HCT116 (cell line): Measurements from ENCODE around the gene ALCAM. TPM values are rescaled to one million over a fixed set of nuclear protein-coding genes. Genes with fewer than 3 reads are reported as not detected.

Experiments used
- ATAC-seq: fragments of 200-7000 bp; cut with Tn5 transposase; 2 replicates; pipeline ENCODE4 v1.9.1; 2020; ENCODE audit warnings: mild to moderate bottlenecking, moderate library complexity
- BruUV-seq: library from RNA; stranded (reverse); fragments of 400-500 nt; replicated peaks from 2 replicates; lab custom pipeline; 2021; lab: Mats Ljungman, UMichigan
- CTCF ChIA-PET: fragments of 300-600 bp; sonication (Branson Sonifier 250); formaldehyde crosslinking; loops from one replicate; lab custom pipeline; 2021; ENCODE audit warnings: antibody characterized with exemption; lab: Charles Lee
- POLR2A ChIA-PET: fragments of 300-600, 350-600 bp; sonication (Branson Sonifier 250); formaldehyde crosslinking; loops from one replicate; lab custom pipeline; 2021; ENCODE audit warnings: antibody characterized with exemption; lab: Charles Lee
- RAD21 ChIA-PET, 2 experiments: fragments of 300-600 bp; sonication (Branson Sonifier 250); formaldehyde crosslinking; loops; one replicate each; lab custom pipeline; 2023; ENCODE audit warnings: low total read pairs in 2 of 2; ENCODE audit not compliant: uncharacterized antibody in 2 of 2, unreplicated experiment in 2 of 2, low non-redundant PET in 1 of 2; lab: Charles Lee
- DNase-seq: peaks from one replicate; pipeline ENCODE4 v3.0.0-alpha.2; 2010; ENCODE audit warnings: low read depth, low spot score
- H2AFZ ChIP-seq: fragments of 200-600 bp; shearing (Covaris generic), sonication (generic); 2 replicates; pipeline ENCODE4 v1.6.1; 2017; ENCODE audit warnings: low read depth, mixed run types, mixed read lengths, antibody characterized with exemption, low read length; ENCODE audit not compliant: poor library complexity, severe bottlenecking
- H3K27ac ChIP-seq: 2 replicates; pipeline ENCODE4 v1.5.1; 2012; ENCODE audit warnings: low read depth, low read length
- H3K27me3 ChIP-seq: fragments of 200-600 bp; sonication (generic); 2 replicates; pipeline ENCODE4 v1.6.1; 2016; ENCODE audit warnings: mixed run types, low read length, mixed read lengths; ENCODE audit not compliant: insufficient read depth
- H3K36me3 ChIP-seq, 2 experiments: fragments of 200-500 bp in 1 of 2; fragments of 200-600 bp in 1 of 2; sonication (Bioruptor generic) in 1 of 2; sonication (generic) in 1 of 2; 2 replicates each; pipeline versions ENCODE4 v1.5.1 to v1.6.1; 2014 to 2016; ENCODE audit warnings: low read length in 2 of 2, inconsistent platforms in 1 of 2, mixed read lengths in 1 of 2, mixed run types in 1 of 2; ENCODE audit not compliant: insufficient read depth in 2 of 2, control insufficient read depth in 1 of 2
- H3K4me1 ChIP-seq, 2 experiments: fragments of 200-600 bp in 1 of 2; sonication (generic) in 1 of 2; 2 replicates each; pipeline versions ENCODE4 v1.5.1 to v1.6.1; 2012 to 2017; ENCODE audit warnings: low read length in 2 of 2, inconsistent platforms in 1 of 2, mild to moderate bottlenecking in 1 of 2, mixed read lengths in 1 of 2, mixed run types in 1 of 2, moderate library complexity in 1 of 2; ENCODE audit not compliant: insufficient read depth in 2 of 2, control insufficient read depth in 1 of 2
- H3K4me2 ChIP-seq: fragments of 200-600 bp; sonication (generic); 2 replicates; pipeline ENCODE4 v1.6.1; 2017; ENCODE audit warnings: mixed run types, low read length, mixed read lengths
- H3K4me3 ChIP-seq, 2 experiments: fragments of 200-600 bp in 1 of 2; sonication (generic) in 1 of 2; replicated peaks in 1 of 2; 2 replicates each; pipeline ENCODE4 v1.5.1; 2011 to 2016; ENCODE audit warnings: low read length in 2 of 2, control low read depth in 1 of 2, low read depth in 1 of 2, mild to moderate bottlenecking in 1 of 2, mixed read lengths in 1 of 2, mixed run types in 1 of 2
- H3K79me2 ChIP-seq: fragments of 200-600 bp; sonication (generic); 2 replicates; pipeline ENCODE4 v1.6.1; 2017; ENCODE audit warnings: mild to moderate bottlenecking, mixed run types, low read length, moderate library complexity, mixed read lengths; ENCODE audit not compliant: insufficient read depth
- H3K9ac ChIP-seq: fragments of 200-600 bp; sonication (generic); 2 replicates; pipeline ENCODE4 v1.6.1; 2016; ENCODE audit warnings: low read length, mixed read lengths
- H3K9me2 ChIP-seq: fragments of 200-600 bp; sonication (generic), shearing (Covaris generic); 2 replicates; pipeline ENCODE4 v1.6.1; 2017; ENCODE audit warnings: mixed run types, mild to moderate bottlenecking, moderate library complexity; ENCODE audit not compliant: insufficient read depth
- H3K9me3 ChIP-seq, 2 experiments: fragments of 200-500 bp in 1 of 2; fragments of 200-600 bp in 1 of 2; sonication (Bioruptor generic) in 1 of 2; sonication (generic) in 1 of 2; 2 replicates each; pipeline ENCODE4 v1.6.1; 2014 to 2017; ENCODE audit warnings: low read length in 2 of 2, mixed read lengths in 2 of 2, inconsistent platforms in 1 of 2, low read depth in 1 of 2, mild to moderate bottlenecking in 1 of 2, mixed run types in 1 of 2, moderate library complexity in 1 of 2; ENCODE audit not compliant: control insufficient read depth in 1 of 2, insufficient read depth in 1 of 2
- H4K20me1 ChIP-seq: fragments of 200-600 bp; sonication (generic), shearing (Covaris generic); 2 replicates; pipeline ENCODE4 v1.6.1; 2017; ENCODE audit warnings: mixed run types, mild to moderate bottlenecking, moderate library complexity; ENCODE audit not compliant: insufficient read depth
- CEBPB ChIP-seq: IDR thresholded peaks from 2 replicates; pipeline ENCODE4 v1.6.1; 2012; ENCODE audit warnings: low read depth
- EGR1 ChIP-seq: IDR thresholded peaks from 2 replicates; pipeline ENCODE4 v1.6.1; 2012; ENCODE audit warnings: low read depth
- ELF1 ChIP-seq: IDR thresholded peaks from 2 replicates; pipeline ENCODE4 v1.6.1; 2012; ENCODE audit warnings: low read depth, borderline replicate concordance
- EZH2 ChIP-seq: fragments of 200-600 bp; sonication (generic); IDR thresholded peaks from 2 replicates; pipeline ENCODE4 v1.6.1; 2017; ENCODE audit warnings: antibody characterized with exemption, mixed run types
- EZH2phosphoT487 ChIP-seq: fragments of 200-600 bp; IDR thresholded peaks from 2 replicates; pipeline ENCODE4 v1.6.1; 2018; ENCODE audit warnings: antibody characterized with exemption, borderline replicate concordance
- FOSL1 ChIP-seq: IDR thresholded peaks from 2 replicates; pipeline ENCODE4 v1.6.1; 2012; ENCODE audit warnings: low read depth
- JUND ChIP-seq: IDR thresholded peaks from 2 replicates; pipeline ENCODE4 v1.6.1; 2012
- MAX ChIP-seq: IDR thresholded peaks from 2 replicates; pipeline ENCODE4 v1.6.1; 2012
- POLR2A ChIP-seq: IDR thresholded peaks from 2 replicates; pipeline ENCODE4 v1.7.0; 2011; ENCODE audit warnings: borderline replicate concordance; ENCODE audit not compliant: insufficient read depth, insufficient read length; ENCODE audit errors: extremely low read depth
- RAD21 ChIP-seq: IDR thresholded peaks from 2 replicates; pipeline ENCODE4 v1.6.1; 2012; ENCODE audit warnings: low read depth, mild to moderate bottlenecking
- SIN3A ChIP-seq: IDR thresholded peaks from 2 replicates; pipeline ENCODE4 v1.6.1; 2012; ENCODE audit warnings: low read depth
- SP1 ChIP-seq: IDR thresholded peaks from 2 replicates; pipeline ENCODE4 v1.6.1; 2012; ENCODE audit warnings: low read depth
- SRF ChIP-seq: IDR thresholded peaks from 2 replicates; pipeline ENCODE4 v1.6.1; 2012; ENCODE audit warnings: low read depth
- TCF7L2 ChIP-seq: IDR thresholded peaks from 2 replicates; pipeline ENCODE4 v1.7.0; 2011; ENCODE audit warnings: borderline replicate concordance, inconsistent platforms; ENCODE audit not compliant: insufficient read depth, insufficient read length; ENCODE audit errors: extremely low read depth
- YY1 ChIP-seq: IDR thresholded peaks from 2 replicates; pipeline ENCODE4 v1.6.1; 2011; ENCODE audit warnings: low read length, low read depth, moderate library complexity, mild to moderate bottlenecking; ENCODE audit not compliant: insufficient replicate concordance; ENCODE audit errors: extremely low read depth
- ZFX ChIP-seq: fragments of 450-650 bp; IDR thresholded peaks from 2 replicates; pipeline ENCODE4 v1.6.1; 2017
- intact Hi-C: fragments of 100-400 bp; cut with micrococcal nuclease; formaldehyde crosslinking; loops from 2 replicates; pipeline ENCODE4 v1.10.0; 2022
- total RNA-seq: library from RNA; stranded (reverse); gene quantifications from one replicate; pipeline ENCODE4 v1.2.1, GENCODE V29; 2021; ENCODE audit not compliant: unreplicated experiment
- TF ChIP-seq, protein P1 (sequence below): IDR thresholded peaks from 2 replicates; pipeline ENCODE4 v1.6.1; 2011; ENCODE audit warnings: mild to moderate bottlenecking, low read length, moderate library complexity; ENCODE audit not compliant: insufficient replicate concordance; ENCODE audit errors: extremely low read depth
- TF ChIP-seq, protein P2 (sequence below), 3 experiments: fragments of 200-600 bp in 1 of 3; sonication (generic) in 1 of 3; IDR thresholded peaks in 2 of 3; conservative IDR thresholded peaks in 1 of 3; 2 replicates each; pipeline ENCODE4 v1.5.1; 2012 to 2017; ENCODE audit warnings: low read depth in 2 of 3, low read length in 2 of 3, antibody characterized with exemption in 1 of 3, borderline replicate concordance in 1 of 3, control low read depth in 1 of 3, mild to moderate bottlenecking in 1 of 3, mixed read lengths in 1 of 3, mixed run types in 1 of 3, moderate library complexity in 1 of 3; ENCODE audit not compliant: insufficient read depth in 1 of 3

Gene ALCAM
- total RNA-seq, 1 experiment from 2014 or later: 56.7 TPM

DNA sequence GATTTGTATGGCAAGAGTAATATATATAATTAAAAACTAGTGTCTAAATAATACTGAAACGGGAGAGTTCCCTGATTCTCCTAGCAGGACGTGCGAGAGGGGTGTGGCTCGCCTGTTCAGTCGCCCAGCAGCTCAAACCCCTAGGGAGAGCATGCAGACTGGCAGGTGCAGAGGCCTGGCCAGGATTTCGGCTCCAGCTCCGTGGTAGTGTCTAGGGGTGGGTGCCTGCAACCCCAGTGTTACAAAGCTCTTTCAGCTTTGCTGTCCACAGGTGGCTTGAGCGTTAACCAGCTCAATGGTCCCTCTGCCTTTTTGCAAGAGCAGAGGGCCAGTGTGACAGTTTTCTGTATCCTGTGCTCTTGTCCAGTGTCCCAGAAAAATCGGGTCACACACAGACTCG lies 226.6 kb downstream of the ALCAM start (continued):
- TF ChIP-seq EGR1 (no peak), TCF7L2 (no peak), YY1 (no peak), EZH2phosphoT487 (no peak), FOSL1 (no peak)

DNA sequence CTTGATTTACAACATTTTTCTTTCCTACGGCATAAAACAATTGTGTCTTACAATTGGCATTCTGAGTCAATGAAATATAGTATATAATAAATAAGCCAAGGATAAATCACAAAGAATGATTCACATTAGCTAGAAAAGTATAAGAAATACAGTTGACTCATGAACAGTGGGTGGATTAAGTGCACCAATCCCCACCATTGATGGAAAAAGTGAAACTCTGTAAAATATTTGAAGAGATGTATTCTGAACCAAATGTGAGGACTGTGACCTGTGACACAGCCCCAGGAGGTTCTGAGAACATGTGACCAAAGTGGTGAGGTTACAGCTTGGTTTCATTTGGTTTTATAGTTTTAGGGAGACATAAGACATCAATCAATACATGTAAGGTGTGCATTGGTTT lies 227.5 kb downstream of the ALCAM start:
- ChIA-PET CTCF (no interaction called here), RAD21 (no interaction called here), POLR2A (no interaction called here)
- Histone ChIP-seq H2AFZ (no peak overlapping the region), H3K9me2 (no peaks in the 10 kb centered on the region), H3K27me3 (no peaks in the 10 kb centered on the region), H3K27ac (no peak overlapping the region), H3K36me3 (no peaks in the 10 kb centered on the region), H4K20me1 (no peaks in the 10 kb centered on the region), H3K4me2 (no peak overlapping the region), H3K9me3 (no peaks in the 10 kb centered on the region), H3K79me2 (no peaks in the 10 kb centered on the region), H3K4me1 (peaks cover 0 to 11% of the 10 kb centered on the region in 2 experiments; a peak in 2 of 4 replicates), H3K4me3 (no peak overlapping the region), H3K9ac (no peak overlapping the region)
- DNase-seq: no peak
- TF ChIP-seq TCF7L2 (no peak), FOSL1 (no peak), EZH2phosphoT487 (no peak), ELF1 (no peak), SIN3A (no peak), YY1 (no peak), POLR2A (no peak), MAX (no peak), EGR1 (no peak), ZFX (no peak), CEBPB (no peak), SRF (no peak), RAD21 (no peak), SP1 (no peak), JUND (no peak), EZH2 (no peak)
- TF ChIP-seq, protein P1, sequence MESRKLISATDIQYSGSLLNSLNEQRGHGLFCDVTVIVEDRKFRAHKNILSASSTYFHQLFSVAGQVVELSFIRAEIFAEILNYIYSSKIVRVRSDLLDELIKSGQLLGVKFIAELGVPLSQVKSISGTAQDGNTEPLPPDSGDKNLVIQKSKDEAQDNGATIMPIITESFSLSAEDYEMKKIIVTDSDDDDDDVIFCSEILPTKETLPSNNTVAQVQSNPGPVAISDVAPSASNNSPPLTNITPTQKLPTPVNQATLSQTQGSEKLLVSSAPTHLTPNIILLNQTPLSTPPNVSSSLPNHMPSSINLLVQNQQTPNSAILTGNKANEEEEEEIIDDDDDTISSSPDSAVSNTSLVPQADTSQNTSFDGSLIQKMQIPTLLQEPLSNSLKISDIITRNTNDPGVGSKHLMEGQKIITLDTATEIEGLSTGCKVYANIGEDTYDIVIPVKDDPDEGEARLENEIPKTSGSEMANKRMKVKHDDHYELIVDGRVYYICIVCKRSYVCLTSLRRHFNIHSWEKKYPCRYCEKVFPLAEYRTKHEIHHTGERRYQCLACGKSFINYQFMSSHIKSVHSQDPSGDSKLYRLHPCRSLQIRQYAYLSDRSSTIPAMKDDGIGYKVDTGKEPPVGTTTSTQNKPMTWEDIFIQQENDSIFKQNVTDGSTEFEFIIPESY: no peak
- TF ChIP-seq, protein P2, sequence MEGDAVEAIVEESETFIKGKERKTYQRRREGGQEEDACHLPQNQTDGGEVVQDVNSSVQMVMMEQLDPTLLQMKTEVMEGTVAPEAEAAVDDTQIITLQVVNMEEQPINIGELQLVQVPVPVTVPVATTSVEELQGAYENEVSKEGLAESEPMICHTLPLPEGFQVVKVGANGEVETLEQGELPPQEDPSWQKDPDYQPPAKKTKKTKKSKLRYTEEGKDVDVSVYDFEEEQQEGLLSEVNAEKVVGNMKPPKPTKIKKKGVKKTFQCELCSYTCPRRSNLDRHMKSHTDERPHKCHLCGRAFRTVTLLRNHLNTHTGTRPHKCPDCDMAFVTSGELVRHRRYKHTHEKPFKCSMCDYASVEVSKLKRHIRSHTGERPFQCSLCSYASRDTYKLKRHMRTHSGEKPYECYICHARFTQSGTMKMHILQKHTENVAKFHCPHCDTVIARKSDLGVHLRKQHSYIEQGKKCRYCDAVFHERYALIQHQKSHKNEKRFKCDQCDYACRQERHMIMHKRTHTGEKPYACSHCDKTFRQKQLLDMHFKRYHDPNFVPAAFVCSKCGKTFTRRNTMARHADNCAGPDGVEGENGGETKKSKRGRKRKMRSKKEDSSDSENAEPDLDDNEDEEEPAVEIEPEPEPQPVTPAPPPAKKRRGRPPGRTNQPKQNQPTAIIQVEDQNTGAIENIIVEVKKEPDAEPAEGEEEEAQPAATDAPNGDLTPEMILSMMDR (IDR thresholded peaks at IDR 0.05 in 2 of 3, conservative IDR thresholded peaks at IDR 0.05 in 1 of 3; ENCODE audit: borderline replicate concordance in 1 of 3, insufficient read depth in 1 of 3, low read depth in 2 of 3, low read length in 2 of 3): no peak
- intact Hi-C loops: no loop called here
- no TSS peak for BruUV-seq
- no peak for ATAC-seq
